K562 (cell line): ENCODE measurements around the gene CTNNBL1. TPM values are rescaled to one million over a fixed set of nuclear protein-coding genes. Genes with fewer than 3 reads are reported as not detected.
A peak's percentile ranks its signal among the peaks of the same experiment; 100 is the strongest.

Experiments
- ATAC-seq: fragments of 200-7000 bp; cut with Tn5 transposase; 3 replicates; pipeline ENCODE4 v1.9.1; 2020; ENCODE audit warnings: moderate library complexity
- BruUV-seq: library from RNA; stranded (reverse); fragments of 400-500 nt; replicated peaks from 2 replicates; lab custom pipeline; 2021; lab: Mats Ljungman, UMichigan
- CTCF ChIA-PET: fragments of 300-600 bp; formaldehyde crosslinking; extraction: SDS; loops from one replicate; lab custom pipeline; 2021; ENCODE audit warnings: low intra/inter-chr PET ratio; lab: Yijun Ruan, JAX
- POLR2A ChIA-PET: fragments of 300-600, 350-650 bp; sonication (Branson Sonifier 250); formaldehyde crosslinking; extraction: SDS; loops from one replicate; lab custom pipeline; 2021; ENCODE audit warnings: antibody characterized with exemption, inconsistent platforms; lab: Yijun Ruan, JAX
- DNase-seq, 4 experiments: peaks; one replicate each; pipeline versions ENCODE4 v3.0.0 to v3.0.0-alpha.2; 2011 to 2018; ENCODE audit warnings: low spot score in 3 of 4, mixed read lengths in 3 of 4; ENCODE audit errors: extremely low read depth in 1 of 4
- FAIRE-seq: peaks from 2 replicates; lab custom pipeline; 2011; peaks lifted over from hg19 to GRCh38; lab: Jason Lieb, UNC
- H2AFZ ChIP-seq: 2 replicates; pipeline ENCODE4 v1.6.0; 2011; ENCODE audit warnings: low read depth, low read length, control low read depth, inconsistent platforms
- H3K27ac ChIP-seq: fragments of 200-600 bp; 3 replicates; pipeline ENCODE4 v1.8.0; 2011; ENCODE audit warnings: low read depth, mild to moderate bottlenecking, control low read depth, inconsistent platforms, low read length, moderate library complexity, mixed read lengths; ENCODE audit errors: extremely low read depth
- H3K27me3 ChIP-seq, 2 experiments: fragments of 300-600 bp in 1 of 2; 2 replicates in 1 of 2; 3 replicates in 1 of 2; pipeline versions ENCODE4 v1.6.0 to v1.8.0; 2011; ENCODE audit warnings: inconsistent platforms in 2 of 2, low read length in 2 of 2, mild to moderate bottlenecking in 1 of 2, mixed read lengths in 1 of 2, moderate library complexity in 1 of 2; ENCODE audit not compliant: control insufficient read depth in 2 of 2, insufficient read depth in 2 of 2
- H3K36me3 ChIP-seq: fragments of 300-600 bp; 3 replicates; pipeline ENCODE4 v1.8.0; 2011; ENCODE audit warnings: mild to moderate bottlenecking, low read length, inconsistent platforms; ENCODE audit not compliant: control insufficient read depth, insufficient read depth
- H3K4me1 ChIP-seq, 2 experiments: fragments of 200-600 bp in 1 of 2; replicated peaks in 1 of 2; 2 replicates in 1 of 2; 3 replicates in 1 of 2; pipeline versions ENCODE4 v1.5.1 to v1.8.0; 2011; ENCODE audit warnings: inconsistent platforms in 2 of 2, low read length in 2 of 2, mild to moderate bottlenecking in 1 of 2, mixed read lengths in 1 of 2, moderate library complexity in 1 of 2; ENCODE audit not compliant: control insufficient read depth in 2 of 2, insufficient read depth in 2 of 2
- H3K4me2 ChIP-seq: 2 replicates; pipeline ENCODE4 v1.6.1; 2011; ENCODE audit warnings: low read length, control low read depth, inconsistent platforms, mixed read lengths; ENCODE audit not compliant: insufficient read depth
- H3K4me3 ChIP-seq: fragments of 200-600 bp; sonication (generic), shearing (Covaris generic); 2 replicates; pipeline ENCODE4 v1.5.1; 2016; ENCODE audit warnings: control low read depth, inconsistent platforms
- H3K79me2 ChIP-seq: fragments of 200-600 bp; 3 replicates; pipeline ENCODE4 v1.8.0; 2011; ENCODE audit warnings: low read length, inconsistent platforms; ENCODE audit not compliant: control insufficient read depth, insufficient read depth
- H3K9ac ChIP-seq, 2 experiments: 2 replicates each; pipeline versions ENCODE4 v1.6.0 to v1.6.1; 2011; ENCODE audit warnings: low read depth in 2 of 2, low read length in 2 of 2, control low read depth in 1 of 2, inconsistent platforms in 1 of 2, mild to moderate bottlenecking in 1 of 2, mixed read lengths in 1 of 2; ENCODE audit not compliant: insufficient read depth in 1 of 2
- H3K9me1 ChIP-seq: one replicate; pipeline ENCODE4 v1.6.0; 2011; ENCODE audit warnings: inconsistent platforms, mild to moderate bottlenecking, low read length, moderate library complexity; ENCODE audit not compliant: control insufficient read depth, insufficient read depth
- H3K9me3 ChIP-seq: replicated peaks from 2 replicates; pipeline ENCODE4 v1.5.1; 2011; ENCODE audit warnings: low read depth, low read length, inconsistent platforms; ENCODE audit not compliant: control insufficient read depth, insufficient read depth
- H4K20me1 ChIP-seq: replicated peaks from 2 replicates; pipeline ENCODE4 v1.6.1; 2011; ENCODE audit warnings: low read length, inconsistent platforms, mixed read lengths; ENCODE audit not compliant: control insufficient read depth, insufficient read depth
- CTCFL ChIP-seq: IDR thresholded peaks from 2 replicates; pipeline ENCODE4 v1.6.1; 2011; ENCODE audit warnings: borderline replicate concordance, low read depth, mild to moderate bottlenecking, moderate library complexity, low read length; ENCODE audit not compliant: insufficient read depth, poor library complexity, severe bottlenecking
- MAZ ChIP-seq, 2 experiments: fragments of 450-650 bp in 1 of 2; sonication (generic) in 1 of 2; formaldehyde crosslinking; IDR thresholded peaks in 1 of 2; conservative IDR thresholded peaks in 1 of 2; 2 replicates each; pipeline versions ENCODE4 v1.4.0 to v1.5.0; 2020; ENCODE audit warnings: mild to moderate bottlenecking in 1 of 2, missing genetic modification reagents in 1 of 2
- MYC ChIP-seq, 2 experiments: fragments of 250-450 bp in 1 of 2; sonication (Bioruptor Pico) in 1 of 2; IDR thresholded peaks; 2 replicates each; pipeline versions ENCODE4 v1.5.1 to v1.6.1; 2012 to 2021; ENCODE audit warnings: low read depth in 2 of 2, borderline replicate concordance in 1 of 2, improper control_type of control experiment in 1 of 2, low read length in 1 of 2, mild to moderate bottlenecking in 1 of 2, moderate library complexity in 1 of 2
- WGBS: fragments of 100-300 bp; shearing (Covaris generic); methylation state at CpG from one replicate; pipeline ENCODE4 v1.1.6; 2016; ENCODE audit warnings: low coverage, mixed read lengths; ENCODE audit not compliant: insufficient coverage; ENCODE audit errors: missing lambda C conversion rate; 5-methylcytosine and 5-hydroxymethylcytosine counted together
- in situ Hi-C: fragments of 300-500 bp; cut with MboI; formaldehyde crosslinking; loops from 4 replicates; pipeline ENCODE4 v1.15.0; 2018; ENCODE audit warnings: inconsistent platforms, mixed read lengths
- intact Hi-C: fragments of 100-400 bp; cut with micrococcal nuclease; formaldehyde crosslinking; loops from 2 replicates; pipeline ENCODE4 v1.14.2; 2022
- polyA plus RNA-seq, 8 experiments: library from polyadenylated mRNA; depleted of rRNA in 4 of 8; stranded (reverse) in 5 of 8; unstranded in 3 of 8; fragments of >200 nt; fragmentation: Nextera tagmentation in 2 of 8; fragmentation: Illumina TruSeq in 1 of 8; extraction: Ambion mirVana in 2 of 8; extraction: Trizol in 1 of 8; gene quantifications; 2 replicates each; pipeline versions ENCODE4 v1.2.1 to v1.2.3, GENCODE V29; 2011 to 2014; ENCODE audit warnings: inconsistent platforms in 1 of 8, missing spikeins in 1 of 8
- total RNA-seq, 7 experiments: library from RNA; depleted of rRNA in 6 of 7; stranded (reverse); fragments of >200 nt in 6 of 7; fragmentation: Illumina TruSeq in 2 of 7; extraction: Trizol in 2 of 7; gene quantifications; 2 replicates each; pipeline versions ENCODE4 v1.2.1 to v1.2.3, GENCODE V29; 2011 to 2021; ENCODE audit warnings: low replicate concordance in 1 of 7
- TF ChIP-seq, protein P1 (sequence below), 2 experiments: fragments of 450-650 bp; formaldehyde crosslinking in 1 of 2; IDR thresholded peaks; 2 replicates each; pipeline versions ENCODE4 v1.4.0 to v1.6.1; 2014 to 2020; ENCODE audit warnings: mild to moderate bottlenecking in 2 of 2, borderline replicate concordance in 1 of 2, low read depth in 1 of 2
- TF ChIP-seq, protein P2 (sequence below), 3 experiments: IDR thresholded peaks in 2 of 3; conservative IDR thresholded peaks in 1 of 3; 2 replicates each; pipeline ENCODE4 v1.5.1; 2011 to 2012; ENCODE audit warnings: low read length in 3 of 3, mild to moderate bottlenecking in 3 of 3, control low read depth in 2 of 3, improper control_type of control experiment in 1 of 3, inconsistent platforms in 1 of 3, low read depth in 1 of 3, mixed read lengths in 1 of 3, moderate library complexity in 1 of 3; ENCODE audit not compliant: insufficient read depth in 2 of 3

Gene CTNNBL1
- total and polyA plus RNA-seq, 9 of the 15 experiments (the other 6 are each of a cell fraction or from before 2014, with no cell fraction given) = 32.4 to 85.6 (median 43.6) TPM

GRCh38 chr20:37896932-37897548 lies 203.2 kb downstream of the CTNNBL1 start:
- Histone ChIP-seq H3K4me3 (no peak overlapping the region), H3K9ac (0 out of 4 replicates have a peak overlapping the region, but pooled peaks of 1 of the 2 experiments have one; percentile 16), H3K27me3 (peaks cover 5 to 41% of the 10 kb centered on the region in 2 experiments; a peak in 4 of 5 replicates), H3K4me1 (peaks cover 0 to 4% of the 10 kb centered on the region in 2 experiments; a peak in 1 of 5 replicates), H3K9me1 (peaks cover 3% of the 10 kb centered on the region), H3K9me3 (no peaks in the 10 kb centered on the region), H3K4me2 (no peak overlapping the region), H2AFZ (no peak overlapping the region), H3K79me2 (no peaks in the 10 kb centered on the region), H4K20me1 (peaks cover 14% of the 10 kb centered on the region; the same call in 1 of the 2 replicates), H3K36me3 (no peaks in the 10 kb centered on the region), H3K27ac (no peak overlapping the region)
- in situ Hi-C loops (loop anchor here (10.0 kb wide), 2 partner anchors 318 to 332 kb away; no protein-coding TSS in a partner anchor), intact Hi-C loops (loop anchor here (1.0 to 10.0 kb wide), 3 partner anchors 142 to 330 kb away; no protein-coding TSS in a partner anchor)
- ATAC-seq = peak; percentile 78
- peak; percentile 79 for FAIRE-seq
- BruUV-seq = no TSS peak
- 27% methylated on average over 12 of the region's 12 CpGs for WGBS
- DNase-seq = peak in 3 of 4 experiments; percentile 37 to 69 (median 61)
- ChIA-PET CTCF (no interaction called here), POLR2A (no interaction called here)
- TF ChIP-seq, protein P1, sequence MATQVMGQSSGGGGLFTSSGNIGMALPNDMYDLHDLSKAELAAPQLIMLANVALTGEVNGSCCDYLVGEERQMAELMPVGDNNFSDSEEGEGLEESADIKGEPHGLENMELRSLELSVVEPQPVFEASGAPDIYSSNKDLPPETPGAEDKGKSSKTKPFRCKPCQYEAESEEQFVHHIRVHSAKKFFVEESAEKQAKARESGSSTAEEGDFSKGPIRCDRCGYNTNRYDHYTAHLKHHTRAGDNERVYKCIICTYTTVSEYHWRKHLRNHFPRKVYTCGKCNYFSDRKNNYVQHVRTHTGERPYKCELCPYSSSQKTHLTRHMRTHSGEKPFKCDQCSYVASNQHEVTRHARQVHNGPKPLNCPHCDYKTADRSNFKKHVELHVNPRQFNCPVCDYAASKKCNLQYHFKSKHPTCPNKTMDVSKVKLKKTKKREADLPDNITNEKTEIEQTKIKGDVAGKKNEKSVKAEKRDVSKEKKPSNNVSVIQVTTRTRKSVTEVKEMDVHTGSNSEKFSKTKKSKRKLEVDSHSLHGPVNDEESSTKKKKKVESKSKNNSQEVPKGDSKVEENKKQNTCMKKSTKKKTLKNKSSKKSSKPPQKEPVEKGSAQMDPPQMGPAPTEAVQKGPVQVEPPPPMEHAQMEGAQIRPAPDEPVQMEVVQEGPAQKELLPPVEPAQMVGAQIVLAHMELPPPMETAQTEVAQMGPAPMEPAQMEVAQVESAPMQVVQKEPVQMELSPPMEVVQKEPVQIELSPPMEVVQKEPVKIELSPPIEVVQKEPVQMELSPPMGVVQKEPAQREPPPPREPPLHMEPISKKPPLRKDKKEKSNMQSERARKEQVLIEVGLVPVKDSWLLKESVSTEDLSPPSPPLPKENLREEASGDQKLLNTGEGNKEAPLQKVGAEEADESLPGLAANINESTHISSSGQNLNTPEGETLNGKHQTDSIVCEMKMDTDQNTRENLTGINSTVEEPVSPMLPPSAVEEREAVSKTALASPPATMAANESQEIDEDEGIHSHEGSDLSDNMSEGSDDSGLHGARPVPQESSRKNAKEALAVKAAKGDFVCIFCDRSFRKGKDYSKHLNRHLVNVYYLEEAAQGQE (IDR thresholded peaks at IDR 0.05; ENCODE audit: borderline replicate concordance) = peak; percentile 65; the same call in 1 of the 2 replicates
- TF ChIP-seq, protein P1 (CRISPR knock-in tag; IDR thresholded peaks at IDR 0.05; ENCODE audit: low read depth) = no peak
- TF ChIP-seq MYC (IDR thresholded peaks at IDR 0.05; ENCODE audit: low read depth, low read length) (peak; percentile 35; the same call in 1 of the 2 replicates), MYC (CRISPR knock-in tag; IDR thresholded peaks at IDR 0.05; ENCODE audit: borderline replicate concordance, low read depth) (no peak), MAZ (CRISPR knock-in tag; conservative IDR thresholded peaks at IDR 0.05 in 1 of 2, IDR thresholded peaks at IDR 0.05 in 1 of 2) (peak in 1 of 2 experiments; percentile 41; a peak in 1 of 4 replicates), CTCFL (peak; percentile 54)
- TF ChIP-seq, protein P2, sequence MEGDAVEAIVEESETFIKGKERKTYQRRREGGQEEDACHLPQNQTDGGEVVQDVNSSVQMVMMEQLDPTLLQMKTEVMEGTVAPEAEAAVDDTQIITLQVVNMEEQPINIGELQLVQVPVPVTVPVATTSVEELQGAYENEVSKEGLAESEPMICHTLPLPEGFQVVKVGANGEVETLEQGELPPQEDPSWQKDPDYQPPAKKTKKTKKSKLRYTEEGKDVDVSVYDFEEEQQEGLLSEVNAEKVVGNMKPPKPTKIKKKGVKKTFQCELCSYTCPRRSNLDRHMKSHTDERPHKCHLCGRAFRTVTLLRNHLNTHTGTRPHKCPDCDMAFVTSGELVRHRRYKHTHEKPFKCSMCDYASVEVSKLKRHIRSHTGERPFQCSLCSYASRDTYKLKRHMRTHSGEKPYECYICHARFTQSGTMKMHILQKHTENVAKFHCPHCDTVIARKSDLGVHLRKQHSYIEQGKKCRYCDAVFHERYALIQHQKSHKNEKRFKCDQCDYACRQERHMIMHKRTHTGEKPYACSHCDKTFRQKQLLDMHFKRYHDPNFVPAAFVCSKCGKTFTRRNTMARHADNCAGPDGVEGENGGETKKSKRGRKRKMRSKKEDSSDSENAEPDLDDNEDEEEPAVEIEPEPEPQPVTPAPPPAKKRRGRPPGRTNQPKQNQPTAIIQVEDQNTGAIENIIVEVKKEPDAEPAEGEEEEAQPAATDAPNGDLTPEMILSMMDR (IDR thresholded peaks at IDR 0.05 in 2 of 3, conservative IDR thresholded peaks at IDR 0.05 in 1 of 3; ENCODE audit: insufficient read depth in 2 of 3, low read depth in 1 of 3, low read length in 3 of 3) = peak; percentile 62 to 73 (median 64)
